Measurements from ENCODE around the gene PIM1. TPM values are rescaled to one million over a fixed set of nuclear protein-coding genes. Genes with fewer than 3 reads are reported as not detected.
A peak's percentile ranks its signal among the peaks of the same experiment; 100 is the strongest.

Gene PIM1
- total RNA-seq, 1 experiment from 2014 or later: 18.6 TPM

- H3K4me3 Mint-ChIP-seq (ENCODE audit: low read depth, unreplicated experiment): peak overlapping the region; percentile 96
- peaks cover 12% of the 10 kb centered on the region for H3K4me1 Mint-ChIP-seq (ENCODE audit: low read depth, unreplicated experiment)
- intact Hi-C loops (cut with micrococcal nuclease; ENCODE audit: unreplicated experiment): loop anchor here (2.0 kb wide), 1 partner anchor 66 kb away; no protein-coding TSS in a partner anchor
- peak; percentile 43 for DNase-seq
- no peaks in the 10 kb centered on the region for H3K27me3 Mint-ChIP-seq (ENCODE audit: unreplicated experiment)
- peaks cover 50% of the 10 kb centered on the region for H3K36me3 Mint-ChIP-seq (ENCODE audit: insufficient read depth, unreplicated experiment)
- H3K9me3 Mint-ChIP-seq (ENCODE audit: low read depth, unreplicated experiment): no peaks in the 10 kb centered on the region
- CTCF ChIA-PET: interaction anchor here (0.6 to 4.7 kb wide), 9 partner anchors 24 to 318 kb away, joined by 3 to 58 read pairs (median 5); no protein-coding TSS in a partner anchor
- TSS peak; percentile 43 for BruUV-seq (replicated peaks)
- TF ChIP-seq CTCF (IDR thresholded peaks at IDR 0.05; ENCODE audit: unreplicated experiment): no peak
- H3K27ac Mint-ChIP-seq (ENCODE audit: unreplicated experiment): peak overlapping the region; percentile 93
Measured at GRCh38 chr6:37168811-37169495, 999 bp upstream of the PIM1 start.

DNA sequence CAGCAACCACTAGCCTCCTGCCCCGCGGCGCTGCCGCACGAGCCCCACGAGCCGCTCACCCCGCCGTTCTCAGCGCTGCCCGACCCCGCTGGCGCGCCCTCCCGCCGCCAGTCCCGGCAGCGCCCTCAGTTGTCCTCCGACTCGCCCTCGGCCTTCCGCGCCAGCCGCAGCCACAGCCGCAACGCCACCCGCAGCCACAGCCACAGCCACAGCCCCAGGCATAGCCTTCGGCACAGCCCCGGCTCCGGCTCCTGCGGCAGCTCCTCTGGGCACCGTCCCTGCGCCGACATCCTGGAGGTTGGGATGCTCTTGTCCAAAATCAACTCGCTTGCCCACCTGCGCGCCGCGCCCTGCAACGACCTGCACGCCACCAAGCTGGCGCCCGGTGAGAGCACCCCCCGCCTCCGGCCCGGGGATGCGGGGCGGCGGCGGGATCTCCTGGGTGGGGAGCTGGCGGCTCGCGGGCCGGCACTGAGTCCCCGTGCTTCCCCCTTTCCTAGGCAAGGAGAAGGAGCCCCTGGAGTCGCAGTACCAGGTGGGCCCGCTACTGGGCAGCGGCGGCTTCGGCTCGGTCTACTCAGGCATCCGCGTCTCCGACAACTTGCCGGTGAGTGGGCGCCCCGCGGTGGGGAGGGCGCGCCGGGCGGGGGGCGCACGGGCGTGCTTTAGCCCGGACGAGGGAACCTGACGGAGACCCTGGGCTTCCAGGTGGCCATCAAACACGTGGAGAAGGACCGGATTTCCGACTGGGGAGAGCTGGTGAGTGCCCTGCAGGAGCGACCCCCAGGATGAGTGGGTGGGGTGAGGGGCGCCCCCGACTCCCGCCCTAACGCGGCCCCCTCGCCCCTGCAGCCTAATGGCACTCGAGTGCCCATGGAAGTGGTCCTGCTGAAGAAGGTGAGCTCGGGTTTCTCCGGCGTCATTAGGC is 585 bp downstream of the PIM1 start:
- Mint-ChIP-seq H3K4me3 (ENCODE audit: low read depth, unreplicated experiment) (peak overlapping the region; percentile 96), H3K4me1 (ENCODE audit: low read depth, unreplicated experiment) (peaks cover 23% of the 10 kb centered on the region), H3K27ac (ENCODE audit: unreplicated experiment) (peak overlapping the region; percentile 75), H3K27me3 (ENCODE audit: unreplicated experiment) (no peaks in the 10 kb centered on the region), H3K36me3 (ENCODE audit: insufficient read depth, unreplicated experiment) (peaks cover 66% of the 10 kb centered on the region), H3K9me3 (ENCODE audit: low read depth, unreplicated experiment) (no peaks in the 10 kb centered on the region)
- no TSS peak for BruUV-seq (replicated peaks)
- DNase-seq: peak; percentile 74
- intact Hi-C loops (cut with micrococcal nuclease; ENCODE audit: unreplicated experiment): loop anchor here (5.0 to 10.0 kb wide), 2 partner anchors 33 to 256 kb away; no protein-coding TSS in a partner anchor
- CTCF ChIA-PET: interaction anchor here (0.6 to 4.7 kb wide), 20 partner anchors 13 to 1156 kb away, joined by 3 to 58 read pairs (median 6); no protein-coding TSS in a partner anchor
- no peak for TF ChIP-seq CTCF (IDR thresholded peaks at IDR 0.05; ENCODE audit: unreplicated experiment)

DNA sequence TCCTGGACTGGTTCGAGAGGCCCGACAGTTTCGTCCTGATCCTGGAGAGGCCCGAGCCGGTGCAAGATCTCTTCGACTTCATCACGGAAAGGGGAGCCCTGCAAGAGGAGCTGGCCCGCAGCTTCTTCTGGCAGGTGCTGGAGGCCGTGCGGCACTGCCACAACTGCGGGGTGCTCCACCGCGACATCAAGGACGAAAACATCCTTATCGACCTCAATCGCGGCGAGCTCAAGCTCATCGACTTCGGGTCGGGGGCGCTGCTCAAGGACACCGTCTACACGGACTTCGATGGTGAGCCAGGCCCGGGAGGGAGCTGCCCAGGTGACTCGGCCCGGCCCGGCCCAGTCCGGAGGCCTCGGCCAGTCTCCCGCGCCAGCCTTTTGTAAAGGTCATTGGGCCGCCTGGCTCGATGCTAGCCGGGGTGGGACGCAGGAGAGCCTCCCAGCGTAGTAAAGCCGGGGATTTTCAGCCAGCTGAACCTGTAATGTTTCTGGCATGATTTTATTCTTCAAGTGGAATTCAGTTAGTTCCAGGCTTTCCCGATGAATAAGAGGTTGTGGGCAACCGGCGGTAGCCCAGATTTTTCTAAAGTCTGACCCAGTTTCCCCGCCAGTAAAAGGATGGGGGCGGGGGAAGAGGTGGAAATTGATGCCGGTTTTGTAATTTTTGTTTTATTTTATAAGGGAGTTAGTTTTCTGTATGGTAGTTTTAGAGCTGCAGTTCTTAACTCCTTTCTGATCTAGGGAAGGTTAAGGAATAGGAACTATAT is 1.4 kb downstream of the PIM1 start:
- Mint-ChIP-seq H3K4me3 (ENCODE audit: low read depth, unreplicated experiment) (peak overlapping the region; percentile 96), H3K27me3 (ENCODE audit: unreplicated experiment) (no peaks in the 10 kb centered on the region), H3K4me1 (ENCODE audit: low read depth, unreplicated experiment) (peaks cover 23% of the 10 kb centered on the region), H3K27ac (ENCODE audit: unreplicated experiment) (peak overlapping the region; percentile 75), H3K9me3 (ENCODE audit: low read depth, unreplicated experiment) (no peaks in the 10 kb centered on the region), H3K36me3 (ENCODE audit: insufficient read depth, unreplicated experiment) (peaks cover 74% of the 10 kb centered on the region)
- CTCF ChIA-PET: interaction anchor here (0.7 to 4.7 kb wide), 15 partner anchors 34 to 153 kb away, joined by 3 to 58 read pairs (median 7); no protein-coding TSS in a partner anchor
- DNase-seq: peak; percentile 34
- intact Hi-C loops (cut with micrococcal nuclease; ENCODE audit: unreplicated experiment): loop anchor here (5.0 to 10.0 kb wide), 2 partner anchors 34 to 257 kb away; no protein-coding TSS in a partner anchor
- TF ChIP-seq CTCF (IDR thresholded peaks at IDR 0.05; ENCODE audit: unreplicated experiment): no peak
- BruUV-seq (replicated peaks): TSS peak; percentile 88
